Chondrocyte (in vitro differentiated cells): ENCODE data around the gene VEGFB. TPM values are rescaled to one million over a fixed set of nuclear protein-coding genes. Genes with fewer than 3 reads are reported as not detected.

Experiments used
- DNase-seq: peaks from one replicate; pipeline ENCODE4 v3.0.0; 2021; ENCODE audit warnings: mixed read lengths, low spot score
- H3K27ac Mint-ChIP-seq: one replicate; pipeline ENCODE4 v1.8.0; 2021; ENCODE audit warnings: mild to moderate bottlenecking, moderate library complexity, mixed read lengths; ENCODE audit not compliant: unreplicated experiment
- H3K27me3 Mint-ChIP-seq: 2 replicates; pipeline ENCODE4 v1.8.0; 2021; ENCODE audit warnings: low read depth, mixed read lengths
- H3K36me3 Mint-ChIP-seq: 2 replicates; pipeline ENCODE4 v1.8.0; 2021; ENCODE audit warnings: low read depth, mixed read lengths
- H3K4me1 Mint-ChIP-seq: 2 replicates; pipeline ENCODE4 v1.8.0; 2021; ENCODE audit warnings: low read depth, mild to moderate bottlenecking, mixed read lengths
- H3K4me3 Mint-ChIP-seq: one replicate; pipeline ENCODE4 v1.8.0; 2021; ENCODE audit warnings: mild to moderate bottlenecking, moderate library complexity, mixed read lengths; ENCODE audit not compliant: unreplicated experiment
- H3K9me3 Mint-ChIP-seq: 2 replicates; pipeline ENCODE4 v1.8.0; 2021; ENCODE audit warnings: low read depth, mixed read lengths
- CTCF ChIP-seq: fragments of 200-600 bp; sonication (generic); IDR thresholded peaks from 2 replicates; pipeline ENCODE4 v1.5.0; 2021; ENCODE audit warnings: antibody characterized with exemption, mild to moderate bottlenecking, moderate library complexity
- total RNA-seq: library from RNA; stranded (reverse); gene quantifications from 3 replicates; pipeline ENCODE4 v1.2.1, GENCODE V29; 2021

The VEGFB gene
- total RNA-seq, 1 donor from 2014 or later: 165 TPM

GRCh38 chr11:64207256-64208085, 26.9 kb upstream of the VEGFB start:
- DNase-seq: no peak
- Mint-ChIP-seq H3K27me3 (no peaks in the 10 kb centered on the region), H3K36me3 (peaks cover 21% of the 10 kb centered on the region), H3K9me3 (no peaks in the 10 kb centered on the region), H3K27ac (peak overlapping the region; percentile 84), H3K4me3 (peak overlapping the region; percentile 31), H3K4me1 (peaks cover 20% of the 10 kb centered on the region)
- no peak for TF ChIP-seq CTCF

- DNase-seq: no peak
- Mint-ChIP-seq H3K36me3 (peaks cover 15% of the 10 kb centered on the region), H3K27ac (peak overlapping the region; percentile 84), H3K4me3 (no peak overlapping the region), H3K27me3 (no peaks in the 10 kb centered on the region), H3K9me3 (no peaks in the 10 kb centered on the region), H3K4me1 (peaks cover 20% of the 10 kb centered on the region)
- TF ChIP-seq CTCF: no peak
Measured at GRCh38 chr11:64208086-64208795, 26.1 kb upstream of the VEGFB start.

- H3K36me3 Mint-ChIP-seq: peaks cover 10% of the 10 kb centered on the region
- no peak for TF ChIP-seq CTCF
- peaks cover 19% of the 10 kb centered on the region for H3K4me1 Mint-ChIP-seq
- DNase-seq: no peak
- H3K27me3 Mint-ChIP-seq: no peaks in the 10 kb centered on the region
- H3K27ac Mint-ChIP-seq: no peak overlapping the region
- H3K9me3 Mint-ChIP-seq: no peaks in the 10 kb centered on the region
- no peak overlapping the region for H3K4me3 Mint-ChIP-seq
Measured at GRCh38 chr11:64208796-64209562, 25.4 kb upstream of the VEGFB start.

GRCh38 chr11:64209563-64209843, 24.9 kb upstream of the VEGFB start:
- DNase-seq: no peak

More at GRCh38 chr11:64209563-64209843, 24.9 kb upstream of the VEGFB start:
- H3K9me3 Mint-ChIP-seq: no peaks in the 10 kb centered on the region
- peaks cover 6% of the 10 kb centered on the region for H3K36me3 Mint-ChIP-seq
- no peak for TF ChIP-seq CTCF
- no peak overlapping the region for H3K27ac Mint-ChIP-seq
- peaks cover 13% of the 10 kb centered on the region for H3K4me1 Mint-ChIP-seq
- H3K27me3 Mint-ChIP-seq: no peaks in the 10 kb centered on the region
- no peak overlapping the region for H3K4me3 Mint-ChIP-seq
